Erythroblast (primary cell): ENCODE data around the gene TEPSIN.

Experiments used
- GATA1 ChIP-seq: IDR thresholded peaks from 2 replicates; pipeline ENCODE4 v1.6.1; 2011; ENCODE audit warnings: low read depth, mild to moderate bottlenecking, control low read depth, low read length, moderate library complexity
- POLR2A ChIP-seq: IDR thresholded peaks from 2 replicates; pipeline ENCODE4 v1.6.1; 2011; ENCODE audit warnings: mild to moderate bottlenecking, low read length

GRCh38 chr17:81277421-81277820 is 38.6 kb upstream of the TEPSIN start:
- TF ChIP-seq POLR2A (no peak), GATA1 (no peak)
